NCI-H2029 (cell line): ENCODE data around the gene PTPN4.
"Not testable (repeated sequence)": the region's sequence is repeated elsewhere in the genome, so short reads cannot be mapped to it uniquely, and the experiment has no call there.

ENCODE experiments used
- DNase-seq: peaks from one replicate; lab custom pipeline; 2025; lab: John Stamatoyannopoulos, UW

Gene PTPN4

DNA sequence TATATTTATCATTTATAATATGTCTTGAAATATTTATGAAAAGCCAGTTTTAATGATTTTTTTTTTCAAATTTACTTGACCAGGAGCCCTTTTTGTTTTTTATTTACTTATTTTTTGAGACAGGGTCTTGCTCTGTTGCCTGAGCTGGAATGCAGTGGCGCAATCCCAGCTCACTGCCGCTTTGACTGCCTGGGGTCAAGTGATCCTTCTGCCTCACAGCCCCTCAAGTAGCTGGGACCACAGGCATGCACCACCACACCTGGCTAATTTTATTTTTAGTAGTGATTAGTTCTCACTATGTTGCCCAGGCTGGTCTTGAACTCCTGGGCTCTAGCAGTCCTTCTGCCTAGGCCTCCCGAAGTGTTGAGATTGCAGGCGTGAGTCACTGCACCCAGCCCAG, 258.8 kb downstream of the PTPN4 start:
- no peak for DNase-seq

DNA sequence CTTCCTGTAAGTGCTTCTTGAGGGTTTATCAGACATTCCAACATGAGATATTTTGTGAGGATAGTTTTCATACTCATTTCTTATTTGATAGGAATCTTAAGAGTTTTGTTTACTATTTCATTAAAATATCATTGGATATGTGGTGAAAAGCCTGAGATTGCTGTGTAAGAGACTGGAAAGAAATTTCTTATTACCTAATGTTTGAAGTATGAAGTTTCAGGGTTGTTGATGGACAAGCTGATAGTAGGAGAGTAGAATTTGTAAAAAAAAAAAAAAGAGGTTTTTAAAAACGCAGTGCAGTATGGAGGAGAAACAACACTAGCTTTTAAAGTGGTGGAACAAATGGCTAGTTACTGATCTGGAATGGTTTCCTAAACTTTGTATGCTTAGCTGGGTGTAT, 260.8 kb downstream of the PTPN4 start:
- no peak for DNase-seq

DNA sequence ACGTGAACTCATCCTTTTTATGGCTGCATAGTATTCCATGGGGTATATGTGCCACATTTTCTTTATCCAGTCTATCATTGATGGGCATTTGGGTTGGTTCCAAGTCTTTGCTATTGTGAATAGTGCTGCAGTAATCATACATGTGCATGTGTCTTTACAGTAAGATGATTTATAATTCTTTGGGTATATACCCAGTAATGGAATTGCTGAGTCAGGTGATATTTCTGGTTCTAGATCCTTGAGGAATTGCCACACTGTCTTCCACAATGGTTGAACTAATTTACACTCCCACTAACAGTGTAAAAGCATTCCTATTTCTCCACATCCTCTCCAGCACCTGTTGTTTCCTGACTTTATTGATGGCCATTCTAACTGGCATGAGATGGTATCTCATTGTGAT, 262.8 kb downstream of the PTPN4 start:
- DNase-seq, result not testable (repeated sequence)

DNA sequence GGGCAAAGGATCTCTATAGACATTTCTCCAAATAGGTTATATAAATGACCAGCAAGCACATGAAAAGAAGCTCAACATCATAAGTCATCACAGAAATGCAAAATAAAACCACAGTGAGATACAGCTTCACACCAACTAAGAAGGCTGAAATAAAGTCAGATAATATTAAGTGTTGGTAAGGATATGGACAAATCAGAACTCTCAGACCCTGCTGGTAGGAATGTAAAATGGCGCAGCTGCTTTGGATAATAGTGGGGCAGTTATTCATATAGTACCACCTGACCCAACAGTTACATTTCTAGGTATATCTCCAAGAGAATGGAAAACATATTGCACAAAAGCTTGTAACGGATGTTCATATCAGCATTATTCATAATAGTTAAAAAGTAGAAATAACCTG, 267.2 kb downstream of the PTPN4 start:
- no peak for DNase-seq

DNA sequence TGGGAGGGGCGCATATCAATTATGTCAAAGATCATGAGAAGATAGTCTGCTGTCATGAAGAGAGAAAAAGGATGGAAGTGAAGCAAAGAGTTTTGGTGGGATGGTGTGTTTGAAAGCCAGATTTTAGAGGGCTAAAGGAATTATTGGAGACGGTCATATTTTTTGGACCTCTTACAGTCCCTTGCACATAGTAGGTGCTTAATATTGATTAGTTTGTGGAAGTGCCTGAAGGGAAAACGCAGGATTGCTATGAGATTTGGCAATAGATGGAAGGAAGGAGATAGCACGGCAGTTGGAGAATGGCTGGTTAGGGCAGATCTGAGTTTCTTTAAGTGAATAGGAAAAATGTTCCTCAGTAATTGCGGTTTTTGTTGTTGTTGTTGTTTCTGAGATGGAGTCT, 269.1 kb downstream of the PTPN4 start:
- no peak for DNase-seq

DNA sequence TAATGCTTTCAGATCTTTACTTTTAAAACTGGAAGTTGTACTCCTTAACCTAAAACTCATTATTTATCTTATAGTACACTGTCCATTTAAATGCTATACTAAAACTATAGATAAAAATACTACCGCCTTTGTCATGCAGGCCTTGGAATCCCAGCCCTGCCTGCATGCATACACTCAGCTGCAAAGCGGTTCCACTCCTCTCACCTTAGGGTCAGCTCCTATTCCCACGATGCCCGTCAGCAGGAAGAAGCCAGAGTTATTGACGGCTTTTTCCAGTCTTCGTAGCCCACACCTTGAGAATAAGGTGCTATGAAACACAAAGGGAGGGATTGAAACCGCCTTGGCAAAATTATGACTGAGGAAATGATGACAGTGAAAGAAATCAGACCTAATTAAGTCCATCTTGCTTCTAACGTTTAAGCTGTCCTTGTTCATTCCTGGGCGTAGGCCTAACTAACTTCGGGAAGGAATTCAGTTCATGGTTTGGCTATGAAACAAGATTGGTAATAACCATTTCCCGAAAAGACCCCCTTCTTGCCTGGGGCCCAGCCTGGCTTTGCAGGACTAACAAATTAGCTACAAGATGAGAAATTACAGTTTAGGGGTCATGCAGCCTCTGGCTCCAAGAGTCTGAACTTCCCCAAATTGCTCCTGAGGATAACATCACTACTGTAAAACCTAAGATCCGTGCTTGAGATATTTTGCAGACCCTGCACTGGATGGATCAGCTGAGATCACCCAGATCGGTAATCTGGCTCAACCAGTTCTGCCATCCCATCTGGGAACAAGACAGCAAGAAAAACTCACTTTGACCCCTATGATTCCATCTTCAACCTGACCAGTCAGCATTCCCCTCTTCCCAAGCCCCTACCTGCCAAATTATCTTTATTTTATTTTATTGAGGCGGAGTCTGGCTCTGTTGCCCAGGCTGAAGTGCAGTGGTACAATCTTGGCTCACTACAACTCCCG, 270.2 kb downstream of the PTPN4 start:
- no peak for DNase-seq

DNA sequence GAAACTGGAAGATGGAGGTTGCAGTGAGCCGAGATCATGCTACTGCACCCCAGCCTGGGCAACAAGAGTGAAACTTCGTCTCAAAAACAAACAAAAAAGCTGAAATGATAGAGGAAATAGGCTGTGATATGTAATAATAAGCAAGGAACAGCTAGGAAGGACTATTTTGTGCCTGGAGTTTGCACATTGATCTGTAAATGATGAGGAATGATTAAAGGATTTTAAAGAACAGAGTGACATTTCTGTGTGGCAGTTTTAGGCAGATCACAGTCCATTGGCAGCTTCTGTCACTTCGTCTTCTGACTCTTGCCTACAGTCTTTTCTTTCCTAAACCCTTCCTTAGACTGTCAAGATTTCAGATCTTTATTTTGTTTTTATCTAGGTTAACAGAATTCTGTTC, 272.6 kb downstream of the PTPN4 start:
- no peak for DNase-seq
